Measurements from ENCODE around the gene ZNF683.

Gene ZNF683

DNA sequence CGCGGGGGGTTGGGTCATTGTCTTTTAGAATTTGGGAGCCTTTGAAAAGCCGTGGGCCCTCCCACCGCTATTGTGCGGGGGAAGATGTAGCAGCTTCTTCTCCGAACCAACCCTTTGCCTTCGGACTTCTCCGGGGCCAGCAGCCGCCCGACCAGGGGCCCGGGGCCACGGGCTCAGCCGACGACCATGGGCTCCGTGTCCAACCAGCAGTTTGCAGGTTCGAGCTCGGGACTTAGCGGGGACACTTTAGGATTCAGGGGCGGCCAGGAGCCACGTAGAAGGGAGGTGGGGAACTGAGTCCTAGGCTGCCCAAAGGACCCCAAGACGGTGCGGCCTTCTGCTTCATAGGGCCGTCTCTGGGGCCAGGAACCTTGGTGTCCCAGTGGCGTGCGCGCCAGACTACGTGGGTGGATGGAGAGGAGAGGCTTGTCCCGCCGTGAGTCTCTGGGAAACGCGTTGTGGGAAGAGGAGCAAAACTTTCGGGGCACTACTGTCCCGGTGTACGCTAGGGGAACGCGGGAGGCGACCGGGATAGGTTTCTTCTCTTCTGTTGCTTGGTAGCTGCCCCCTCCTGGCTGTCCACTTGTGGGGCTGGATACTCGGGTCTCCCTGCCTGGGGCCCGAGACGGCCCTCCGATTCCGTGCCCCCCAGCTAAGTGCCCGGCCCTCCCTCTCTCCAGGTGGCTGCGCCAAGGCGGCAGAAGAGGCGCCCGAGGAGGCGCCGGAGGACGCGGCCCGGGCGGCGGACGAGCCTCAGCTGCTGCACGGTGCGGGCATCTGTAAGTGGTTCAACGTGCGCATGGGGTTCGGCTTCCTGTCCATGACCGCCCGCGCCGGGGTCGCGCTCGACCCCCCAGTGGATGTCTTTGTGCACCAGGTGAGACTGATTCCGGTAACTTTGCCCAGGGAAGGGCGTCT lies 38.4 kb upstream of the ZNF683 start, which contains the start of gene LIN28A:
Gene LIN28A, plus strand, starts transcription at position 112 of the 918 bp plus-strand sequence. Its CDS starts 75 bp downstream, at position 187.
- peaks cover 8% of the 10 kb centered on the region for H3K4me1 ChIP-seq (ENCODE audit: insufficient read depth, low read length, poor library complexity, severe bottlenecking)
- no peaks in the 10 kb centered on the region for H3K36me3 ChIP-seq (ENCODE audit: insufficient read depth, low read length)
- H2AFZ ChIP-seq (ENCODE audit: low read length): no peak within 1 kb of the TSS
- H4K20me1 ChIP-seq (ENCODE audit: insufficient read depth, low read length, poor library complexity, severe bottlenecking): no peaks in the 10 kb centered on the region
- H3K4me3 ChIP-seq (ENCODE audit: low read length, poor library complexity, severe bottlenecking): no peak within 1 kb of the TSS
- TF ChIP-seq EZH2phosphoT487 (IDR thresholded peaks at IDR 0.05; ENCODE audit: borderline replicate concordance): no peak
- TF ChIP-seq, protein P1, sequence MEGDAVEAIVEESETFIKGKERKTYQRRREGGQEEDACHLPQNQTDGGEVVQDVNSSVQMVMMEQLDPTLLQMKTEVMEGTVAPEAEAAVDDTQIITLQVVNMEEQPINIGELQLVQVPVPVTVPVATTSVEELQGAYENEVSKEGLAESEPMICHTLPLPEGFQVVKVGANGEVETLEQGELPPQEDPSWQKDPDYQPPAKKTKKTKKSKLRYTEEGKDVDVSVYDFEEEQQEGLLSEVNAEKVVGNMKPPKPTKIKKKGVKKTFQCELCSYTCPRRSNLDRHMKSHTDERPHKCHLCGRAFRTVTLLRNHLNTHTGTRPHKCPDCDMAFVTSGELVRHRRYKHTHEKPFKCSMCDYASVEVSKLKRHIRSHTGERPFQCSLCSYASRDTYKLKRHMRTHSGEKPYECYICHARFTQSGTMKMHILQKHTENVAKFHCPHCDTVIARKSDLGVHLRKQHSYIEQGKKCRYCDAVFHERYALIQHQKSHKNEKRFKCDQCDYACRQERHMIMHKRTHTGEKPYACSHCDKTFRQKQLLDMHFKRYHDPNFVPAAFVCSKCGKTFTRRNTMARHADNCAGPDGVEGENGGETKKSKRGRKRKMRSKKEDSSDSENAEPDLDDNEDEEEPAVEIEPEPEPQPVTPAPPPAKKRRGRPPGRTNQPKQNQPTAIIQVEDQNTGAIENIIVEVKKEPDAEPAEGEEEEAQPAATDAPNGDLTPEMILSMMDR (conservative IDR thresholded peaks at IDR 0.05; ENCODE audit: low read length): no peak
- H3K9me3 ChIP-seq (ENCODE audit: insufficient read depth, low read depth, low read length): no peaks in the 10 kb centered on the region
- no peak within 1 kb of the TSS for H3K9ac ChIP-seq (ENCODE audit: low read depth, low read length, poor library complexity, severe bottlenecking)
- no peak within 1 kb of the TSS for H3K4me2 ChIP-seq (ENCODE audit: low read depth, low read length, poor library complexity, severe bottlenecking)
- H3F3A ChIP-seq (ENCODE audit: low read depth): no peaks in the 10 kb centered on the region
- no peaks in the 10 kb centered on the region for H3K9me2 ChIP-seq (replicated peaks; ENCODE audit: low read depth, low read length)
- H3K79me2 ChIP-seq (ENCODE audit: insufficient read depth, low read length): no peaks in the 10 kb centered on the region
- H3K27me3 ChIP-seq (ENCODE audit: insufficient read depth, low read length, poor library complexity, severe bottlenecking): no peaks in the 10 kb centered on the region

DNA sequence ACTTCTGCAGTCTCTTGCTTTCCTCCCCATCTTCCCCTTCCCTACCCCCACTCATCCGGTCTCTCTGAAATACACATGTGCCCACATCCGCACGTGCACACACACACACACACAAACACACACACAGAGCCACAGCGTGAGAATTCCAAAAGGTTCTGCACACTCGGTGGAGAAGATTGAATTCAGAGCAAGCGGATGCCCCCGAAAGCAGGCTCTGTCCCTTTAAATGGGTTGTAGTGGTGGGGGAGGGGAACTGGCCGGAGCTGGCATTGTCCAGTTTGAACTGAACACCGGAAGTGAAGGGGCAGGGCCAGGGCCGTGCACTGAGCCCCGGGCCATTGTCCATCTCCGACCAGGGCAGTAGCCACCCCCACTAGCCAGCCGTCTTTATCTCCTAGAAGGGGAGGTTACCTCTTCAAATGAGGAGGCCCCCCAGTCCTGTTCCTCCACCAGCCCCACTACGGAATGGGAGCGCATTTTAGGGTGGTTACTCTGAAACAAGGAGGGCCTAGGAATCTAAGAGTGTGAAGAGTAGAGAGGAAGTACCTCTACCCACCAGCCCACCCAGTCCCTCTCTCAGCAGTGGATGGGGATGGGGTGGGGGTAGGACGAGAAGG lies 36.7 kb upstream of the ZNF683 start:
- no peaks in the 10 kb centered on the region for H3K9me3 ChIP-seq (ENCODE audit: insufficient read depth, low read depth, low read length)
- H3K4me3 ChIP-seq (ENCODE audit: low read length, poor library complexity, severe bottlenecking): no peak overlapping the region
- TF ChIP-seq, protein P1 (conservative IDR thresholded peaks at IDR 0.05; ENCODE audit: low read length): no peak
- TF ChIP-seq EZH2phosphoT487 (IDR thresholded peaks at IDR 0.05; ENCODE audit: borderline replicate concordance): no peak
- no peak overlapping the region for H3K4me2 ChIP-seq (ENCODE audit: low read depth, low read length, poor library complexity, severe bottlenecking)
- H3K79me2 ChIP-seq (ENCODE audit: insufficient read depth, low read length): no peaks in the 10 kb centered on the region
- no peaks in the 10 kb centered on the region for H4K20me1 ChIP-seq (ENCODE audit: insufficient read depth, low read length, poor library complexity, severe bottlenecking)
- H3K36me3 ChIP-seq (ENCODE audit: insufficient read depth, low read length): no peaks in the 10 kb centered on the region
- no peak overlapping the region for H3K9ac ChIP-seq (ENCODE audit: low read depth, low read length, poor library complexity, severe bottlenecking)
- no peak overlapping the region for H2AFZ ChIP-seq (ENCODE audit: low read length)
- H3K27me3 ChIP-seq (ENCODE audit: insufficient read depth, low read length, poor library complexity, severe bottlenecking): no peaks in the 10 kb centered on the region
- H3K9me2 ChIP-seq (replicated peaks; ENCODE audit: low read depth, low read length): no peaks in the 10 kb centered on the region
- peaks cover 8% of the 10 kb centered on the region for H3K4me1 ChIP-seq (ENCODE audit: insufficient read depth, low read length, poor library complexity, severe bottlenecking)
- no peaks in the 10 kb centered on the region for H3F3A ChIP-seq (ENCODE audit: low read depth)

DNA sequence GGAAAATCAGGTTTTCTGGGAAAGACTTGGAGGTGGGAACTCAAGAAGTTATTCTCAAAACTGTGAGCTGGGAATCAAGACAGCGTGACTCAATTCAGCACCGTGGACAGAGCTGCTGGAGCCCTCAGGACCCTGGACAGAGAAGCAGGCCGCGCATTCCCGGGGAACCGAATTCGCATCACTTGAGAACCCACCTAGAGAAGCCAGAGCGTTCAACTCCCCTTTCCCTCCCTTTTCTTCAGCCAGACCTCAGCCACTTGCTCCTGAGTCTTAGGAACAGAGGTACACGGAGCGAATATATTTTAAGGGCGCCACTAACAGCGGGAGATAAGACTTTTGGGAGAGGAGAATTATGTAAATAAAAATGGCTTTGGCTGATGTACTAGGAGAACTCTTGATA lies 36.1 kb upstream of the ZNF683 start:
- H3K9me2 ChIP-seq (replicated peaks; ENCODE audit: low read depth, low read length): no peaks in the 10 kb centered on the region
- H3F3A ChIP-seq (ENCODE audit: low read depth): no peaks in the 10 kb centered on the region
- H3K4me2 ChIP-seq (ENCODE audit: low read depth, low read length, poor library complexity, severe bottlenecking): no peak overlapping the region
- H3K9me3 ChIP-seq (ENCODE audit: insufficient read depth, low read depth, low read length): no peaks in the 10 kb centered on the region
- no peak overlapping the region for H3K9ac ChIP-seq (ENCODE audit: low read depth, low read length, poor library complexity, severe bottlenecking)
- TF ChIP-seq, protein P1 (conservative IDR thresholded peaks at IDR 0.05; ENCODE audit: low read length): no peak
- no peak for TF ChIP-seq EZH2phosphoT487 (IDR thresholded peaks at IDR 0.05; ENCODE audit: borderline replicate concordance)
- H4K20me1 ChIP-seq (ENCODE audit: insufficient read depth, low read length, poor library complexity, severe bottlenecking): no peaks in the 10 kb centered on the region
- no peaks in the 10 kb centered on the region for H3K27me3 ChIP-seq (ENCODE audit: insufficient read depth, low read length, poor library complexity, severe bottlenecking)
- no peak overlapping the region for H3K4me3 ChIP-seq (ENCODE audit: low read length, poor library complexity, severe bottlenecking)
- no peak overlapping the region for H2AFZ ChIP-seq (ENCODE audit: low read length)
- peaks cover 8% of the 10 kb centered on the region for H3K4me1 ChIP-seq (ENCODE audit: insufficient read depth, low read length, poor library complexity, severe bottlenecking)
- H3K36me3 ChIP-seq (ENCODE audit: insufficient read depth, low read length): no peaks in the 10 kb centered on the region
- H3K79me2 ChIP-seq (ENCODE audit: insufficient read depth, low read length): no peaks in the 10 kb centered on the region
